Suprapubic skin (tissue), 4 donors: Measurements from ENCODE around the gene SLC25A39. TPM values are rescaled to one million over a fixed set of nuclear protein-coding genes. Genes with fewer than 3 reads are reported as not detected.
A peak's percentile ranks its signal among the peaks of the same experiment; 100 is the strongest.

Source experiments
- DNase-seq, 2 donors: peaks; one replicate each; pipeline ENCODE4 v3.0.0-alpha.2; 2019; ENCODE audit warnings: low spot score in 2 of 2
- H3K27ac ChIP-seq: fragments of 200-600 bp; sonication (generic); one replicate; pipeline ENCODE4 v1.5.1; 2019
- H3K27me3 ChIP-seq: fragments of 200-600 bp; sonication (generic); one replicate; pipeline ENCODE4 v1.5.1; 2019
- H3K36me3 ChIP-seq: fragments of 200-600 bp; sonication (generic); one replicate; pipeline ENCODE4 v1.5.1; 2019
- H3K4me1 ChIP-seq: fragments of 200-600 bp; sonication (generic); one replicate; pipeline ENCODE4 v1.5.1; 2019
- H3K4me3 ChIP-seq: fragments of 200-600 bp; sonication (generic); one replicate; pipeline ENCODE4 v1.5.1; 2019; ENCODE audit warnings: mild to moderate bottlenecking
- H3K9me3 ChIP-seq: fragments of 200-600 bp; sonication (generic); one replicate; pipeline ENCODE4 v1.5.1; 2019
- EP300 ChIP-seq: sonication (generic); formaldehyde crosslinking; IDR thresholded peaks from one replicate; pipeline ENCODE4 v1.6.1; 2017; ENCODE audit warnings: antibody characterized with exemption
- POLR2A ChIP-seq, 2 donors: fragments of 450-650 bp; IDR thresholded peaks; one replicate each; pipeline ENCODE4 v1.6.1; 2017; ENCODE audit warnings: antibody characterized with exemption in 2 of 2, mild to moderate bottlenecking in 2 of 2, moderate library complexity in 2 of 2
- POLR2AphosphoS5 ChIP-seq, 3 donors: sonication (generic); formaldehyde crosslinking; IDR thresholded peaks; one replicate each; pipeline ENCODE4 v1.6.1; 2017; ENCODE audit warnings: antibody characterized with exemption in 3 of 3
- WGBS: methylation state at CpG from one replicate; pipeline ENCODE4 v1.1.5; 2018; 5-methylcytosine and 5-hydroxymethylcytosine counted together
- total RNA-seq, 4 donors: library from RNA; depleted of rRNA; stranded (reverse); fragments of >200 nt; gene quantifications; one replicate each; pipeline ENCODE4 v1.1.0, GENCODE V29; 2016
- TF ChIP-seq, protein P1 (sequence below), 2 donors: fragments of 200-600 bp in 1 of 2; fragments of 450-650 bp in 1 of 2; sonication (generic) in 1 of 2; IDR thresholded peaks; one replicate each; pipeline ENCODE4 v1.5.1; 2016 to 2019; ENCODE audit warnings: antibody characterized with exemption in 2 of 2, mild to moderate bottlenecking in 1 of 2, moderate library complexity in 1 of 2

Gene SLC25A39
- total RNA-seq, 4 donors from 2014 or later, result 94.9 to 132 (median 111) TPM

DNA sequence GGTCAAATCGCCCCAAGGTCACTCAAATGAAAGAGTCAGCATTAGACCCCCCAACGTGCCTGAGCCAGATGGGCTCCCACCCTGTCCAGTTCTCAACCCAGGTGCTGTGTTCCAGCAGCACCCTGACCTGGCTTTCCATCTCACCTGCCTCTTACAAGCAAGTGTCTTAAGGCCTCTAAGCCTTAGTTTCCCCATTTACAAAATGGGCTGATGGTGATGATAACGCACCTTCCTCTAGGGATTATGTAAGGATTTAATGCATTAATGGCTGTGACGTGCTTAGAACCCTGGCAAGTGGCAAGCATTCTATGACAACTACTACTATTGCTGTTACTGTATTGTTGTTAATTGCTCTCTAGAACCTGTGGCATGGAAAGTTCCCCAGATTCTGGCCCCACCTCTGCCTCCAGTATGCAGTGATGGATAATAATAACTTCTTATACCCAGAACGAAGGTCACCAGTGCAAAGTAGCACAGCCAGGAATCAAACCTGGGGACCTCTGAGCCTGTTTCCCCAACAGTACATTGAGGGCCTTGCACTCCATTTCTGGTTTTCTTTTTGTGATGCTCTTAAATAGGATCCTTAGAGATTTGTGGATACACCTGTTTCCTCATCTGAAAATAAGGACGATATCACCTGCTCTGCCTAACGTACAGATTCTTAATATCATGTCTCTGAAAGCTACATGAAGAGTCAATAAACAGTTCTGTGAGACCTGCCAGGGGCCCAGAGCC lies 3.3 kb upstream of the SLC25A39 start:
- H3K9me3 ChIP-seq, result no peaks in the 10 kb centered on the region
- WGBS, result 57% methylated on average over 7 of the region's 7 CpGs

DNA sequence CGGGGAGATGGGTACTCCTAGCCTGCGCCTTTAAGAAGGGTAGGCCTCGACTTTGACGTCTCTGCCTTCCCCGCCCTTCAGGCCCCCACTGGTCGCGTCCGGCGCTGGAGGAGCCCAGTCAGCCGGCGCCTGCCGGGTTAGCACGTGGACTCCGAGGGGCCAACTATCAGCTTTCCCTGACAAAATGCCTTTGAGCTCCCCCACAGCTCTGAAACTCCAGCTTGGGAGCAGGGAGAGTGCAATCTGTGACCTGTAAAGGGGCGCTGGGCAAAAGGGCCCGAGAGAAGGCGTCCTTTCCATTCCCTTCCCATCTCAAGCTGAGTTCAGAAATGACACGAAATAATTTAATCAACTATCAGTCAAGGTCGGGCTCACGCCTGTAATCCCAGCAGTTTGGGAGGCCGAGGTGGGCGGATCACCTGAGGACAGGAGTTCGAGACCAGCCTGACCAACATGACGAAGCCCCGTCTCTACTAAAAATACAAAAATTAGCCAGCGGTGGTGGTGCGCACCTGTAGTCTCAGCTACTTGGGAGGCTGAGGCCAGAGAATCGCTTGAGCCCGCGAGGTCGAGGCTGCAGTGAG lies 2.3 kb upstream of the SLC25A39 start:
- peak; percentile 98 for DNase-seq
- TF ChIP-seq EP300 (no peak), POLR2AphosphoS5 (IDR thresholded peaks at IDR 0.05) (peak in 2 of 3 donors; percentile 4 to 47), POLR2A (IDR thresholded peaks at IDR 0.05) (no peak)
- TF ChIP-seq, protein P1, sequence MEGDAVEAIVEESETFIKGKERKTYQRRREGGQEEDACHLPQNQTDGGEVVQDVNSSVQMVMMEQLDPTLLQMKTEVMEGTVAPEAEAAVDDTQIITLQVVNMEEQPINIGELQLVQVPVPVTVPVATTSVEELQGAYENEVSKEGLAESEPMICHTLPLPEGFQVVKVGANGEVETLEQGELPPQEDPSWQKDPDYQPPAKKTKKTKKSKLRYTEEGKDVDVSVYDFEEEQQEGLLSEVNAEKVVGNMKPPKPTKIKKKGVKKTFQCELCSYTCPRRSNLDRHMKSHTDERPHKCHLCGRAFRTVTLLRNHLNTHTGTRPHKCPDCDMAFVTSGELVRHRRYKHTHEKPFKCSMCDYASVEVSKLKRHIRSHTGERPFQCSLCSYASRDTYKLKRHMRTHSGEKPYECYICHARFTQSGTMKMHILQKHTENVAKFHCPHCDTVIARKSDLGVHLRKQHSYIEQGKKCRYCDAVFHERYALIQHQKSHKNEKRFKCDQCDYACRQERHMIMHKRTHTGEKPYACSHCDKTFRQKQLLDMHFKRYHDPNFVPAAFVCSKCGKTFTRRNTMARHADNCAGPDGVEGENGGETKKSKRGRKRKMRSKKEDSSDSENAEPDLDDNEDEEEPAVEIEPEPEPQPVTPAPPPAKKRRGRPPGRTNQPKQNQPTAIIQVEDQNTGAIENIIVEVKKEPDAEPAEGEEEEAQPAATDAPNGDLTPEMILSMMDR (IDR thresholded peaks at IDR 0.05), result no peak
- peaks cover 48% of the 10 kb centered on the region for H3K4me1 ChIP-seq
- peak overlapping the region; percentile 98 for H3K4me3 ChIP-seq
- no peaks in the 10 kb centered on the region for H3K9me3 ChIP-seq
- peaks cover 6% of the 10 kb centered on the region for H3K36me3 ChIP-seq
- peak overlapping the region; percentile 85 for H3K27ac ChIP-seq
- 33% methylated on average over 24 of the region's 31 CpGs for WGBS
- H3K27me3 ChIP-seq, result no peaks in the 10 kb centered on the region

More for the DNA sequence above, 3.3 kb upstream of the SLC25A39 start:
- no peak for DNase-seq
- peaks cover 46% of the 10 kb centered on the region for H3K4me1 ChIP-seq
- H3K27ac ChIP-seq, result no peak overlapping the region
- no peaks in the 10 kb centered on the region for H3K36me3 ChIP-seq
- no peak overlapping the region for H3K4me3 ChIP-seq
- no peaks in the 10 kb centered on the region for H3K27me3 ChIP-seq
- TF ChIP-seq POLR2AphosphoS5 (IDR thresholded peaks at IDR 0.05) (no peak), POLR2A (IDR thresholded peaks at IDR 0.05) (no peak), EP300 (no peak)
- TF ChIP-seq, protein P1 (IDR thresholded peaks at IDR 0.05), result no peak

DNA sequence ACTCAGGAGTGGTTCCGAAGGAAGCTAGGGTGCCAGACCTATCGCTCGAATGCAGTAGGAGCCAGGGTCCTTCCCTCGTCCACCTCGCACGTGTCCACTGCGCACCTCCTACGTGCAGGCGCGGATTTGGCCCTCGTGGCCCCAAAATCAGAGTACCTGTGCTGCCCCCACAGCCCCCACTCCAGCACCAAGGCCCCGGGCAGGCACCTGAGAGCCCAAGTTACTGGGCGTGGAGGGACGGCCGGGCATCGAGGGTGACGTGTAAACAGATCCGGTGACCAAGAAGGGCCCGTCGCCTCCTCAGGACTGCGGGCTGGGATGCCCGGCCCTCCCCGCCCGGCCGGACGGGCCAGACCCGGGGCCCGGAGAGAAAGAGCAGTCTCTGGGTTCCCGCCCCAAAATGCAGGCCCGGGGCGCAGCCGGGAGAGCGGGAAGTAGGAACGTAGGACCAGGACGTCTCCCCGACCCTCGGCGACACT lies 492 bp downstream of the SLC25A39 start:
- H3K4me1 ChIP-seq, result peaks cover 38% of the 10 kb centered on the region
- H3K9me3 ChIP-seq, result no peaks in the 10 kb centered on the region
- no peaks in the 10 kb centered on the region for H3K27me3 ChIP-seq
- H3K36me3 ChIP-seq, result peaks cover 35% of the 10 kb centered on the region
- H3K4me3 ChIP-seq, result peak overlapping the region; percentile 98
- no peak for TF ChIP-seq EP300
- TF ChIP-seq POLR2AphosphoS5 (IDR thresholded peaks at IDR 0.05), result no peak
- TF ChIP-seq, protein P1 (IDR thresholded peaks at IDR 0.05), result no peak
- no peak for TF ChIP-seq POLR2A (IDR thresholded peaks at IDR 0.05)
- peak overlapping the region; percentile 85 for H3K27ac ChIP-seq
- WGBS, result 0% methylated on average over 12 of the region's 38 CpGs
- no peak for DNase-seq

DNA sequence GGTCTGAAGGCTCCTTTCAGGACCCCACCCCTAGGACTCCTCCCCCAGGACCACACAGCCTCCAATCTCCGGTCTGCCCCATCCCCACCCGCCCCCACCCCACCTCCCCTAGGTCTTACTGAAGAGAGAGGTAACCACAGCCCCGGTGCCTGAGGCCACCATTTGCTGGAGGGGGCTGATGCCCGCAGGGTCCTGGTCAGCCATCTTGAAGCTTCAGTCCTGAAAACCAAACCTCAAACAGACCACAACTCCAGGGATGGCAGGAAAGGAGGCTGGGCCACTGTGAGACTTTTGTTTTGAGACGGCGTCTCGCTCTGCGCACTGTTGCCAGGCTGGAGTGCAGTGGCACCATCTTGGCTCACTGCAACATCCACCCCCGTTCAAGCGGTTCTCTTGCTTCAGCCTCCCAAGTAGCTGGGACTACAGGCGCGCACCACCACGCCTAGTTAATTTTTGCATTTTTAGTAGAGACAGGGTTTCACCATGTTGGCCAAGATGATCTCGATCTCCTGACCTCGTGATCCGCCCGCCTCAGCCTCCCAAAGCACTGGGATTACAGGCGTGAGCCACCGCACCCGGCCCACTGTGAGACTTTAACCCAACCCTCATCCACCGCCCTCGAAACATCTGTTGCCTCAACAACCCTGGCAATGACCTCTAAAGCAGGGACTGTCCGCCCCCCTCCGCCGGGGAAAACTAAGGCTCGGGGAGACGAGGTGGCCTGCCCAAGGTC lies 1.1 kb downstream of the SLC25A39 start:
- H3K27ac ChIP-seq, result no peak overlapping the region
- DNase-seq, result no peak
- WGBS, result 68% methylated on average over 25 of the region's 27 CpGs
- H3K4me3 ChIP-seq, result peak overlapping the region; percentile 98
- TF ChIP-seq POLR2A (IDR thresholded peaks at IDR 0.05) (no peak), POLR2AphosphoS5 (IDR thresholded peaks at IDR 0.05) (no peak)
- TF ChIP-seq, protein P1 (IDR thresholded peaks at IDR 0.05), result no peak
- peaks cover 38% of the 10 kb centered on the region for H3K4me1 ChIP-seq
- H3K27me3 ChIP-seq, result no peaks in the 10 kb centered on the region
- H3K9me3 ChIP-seq, result no peaks in the 10 kb centered on the region
- peaks cover 39% of the 10 kb centered on the region for H3K36me3 ChIP-seq
